Cardiac muscle cell (in vitro differentiated cells and primary cell): ENCODE results near the gene CLPX. TPM values are rescaled to one million over a fixed set of nuclear protein-coding genes. Genes with fewer than 3 reads are reported as not detected.
"Not testable (repeated sequence)": the region's sequence is repeated elsewhere in the genome, so short reads cannot be mapped to it uniquely, and the experiment has no call there.

Experiments
- DNase-seq, 2 donors: peaks; one replicate each; pipeline versions ENCODE4 v3.0.0 to v3.0.0-alpha.2; 2010 to 2017; ENCODE audit warnings: low read depth in 1 of 2, low spot score in 1 of 2
- H3K27ac ChIP-seq: fragments of 200-600 bp; sonication (generic); 2 replicates; pipeline ENCODE4 v1.5.1; 2016
- H3K27me3 ChIP-seq: fragments of 200-600 bp; sonication (generic); 2 replicates; pipeline ENCODE4 v1.6.0; 2016; ENCODE audit warnings: control low read depth
- H3K36me3 ChIP-seq: fragments of 200-600 bp; sonication (generic); 2 replicates; pipeline ENCODE4 v1.5.1; 2016; ENCODE audit warnings: control low read depth
- H3K4me1 ChIP-seq: fragments of 200-600 bp; sonication (generic); 2 replicates; pipeline ENCODE4 v1.8.1; 2017; ENCODE audit warnings: low read depth, mild to moderate bottlenecking, mixed run types
- H3K4me3 ChIP-seq: fragments of 200-600 bp; sonication (generic); 2 replicates; pipeline ENCODE4 v1.5.1; 2016; ENCODE audit warnings: mild to moderate bottlenecking
- H3K9me3 ChIP-seq: fragments of 200-600 bp; sonication (generic); 2 replicates; pipeline ENCODE4 v1.5.1; 2017; ENCODE audit warnings: low read depth, mild to moderate bottlenecking, control low read depth
- polyA plus RNA-seq: library from polyadenylated mRNA; unstranded; fragments of >200 nt; fragmentation: Nextera tagmentation; extraction: Ambion mirVana; gene quantifications from 2 replicates; pipeline ENCODE4 v1.2.1, GENCODE V29; 2016
- total RNA-seq: library from RNA; depleted of rRNA; stranded (reverse); fragments of >200 nt; gene quantifications from 2 replicates; pipeline ENCODE4 v1.2.3, GENCODE V29; 2016
- TF ChIP-seq, protein P1 (sequence below): IDR thresholded peaks from 2 replicates; pipeline ENCODE4 v1.5.1; 2012; ENCODE audit warnings: low read depth, mild to moderate bottlenecking, low read length

Gene CLPX
- total and polyA plus RNA-seq, 2 experiments from 2014 or later = 31.2 to 55.2 TPM

DNA sequence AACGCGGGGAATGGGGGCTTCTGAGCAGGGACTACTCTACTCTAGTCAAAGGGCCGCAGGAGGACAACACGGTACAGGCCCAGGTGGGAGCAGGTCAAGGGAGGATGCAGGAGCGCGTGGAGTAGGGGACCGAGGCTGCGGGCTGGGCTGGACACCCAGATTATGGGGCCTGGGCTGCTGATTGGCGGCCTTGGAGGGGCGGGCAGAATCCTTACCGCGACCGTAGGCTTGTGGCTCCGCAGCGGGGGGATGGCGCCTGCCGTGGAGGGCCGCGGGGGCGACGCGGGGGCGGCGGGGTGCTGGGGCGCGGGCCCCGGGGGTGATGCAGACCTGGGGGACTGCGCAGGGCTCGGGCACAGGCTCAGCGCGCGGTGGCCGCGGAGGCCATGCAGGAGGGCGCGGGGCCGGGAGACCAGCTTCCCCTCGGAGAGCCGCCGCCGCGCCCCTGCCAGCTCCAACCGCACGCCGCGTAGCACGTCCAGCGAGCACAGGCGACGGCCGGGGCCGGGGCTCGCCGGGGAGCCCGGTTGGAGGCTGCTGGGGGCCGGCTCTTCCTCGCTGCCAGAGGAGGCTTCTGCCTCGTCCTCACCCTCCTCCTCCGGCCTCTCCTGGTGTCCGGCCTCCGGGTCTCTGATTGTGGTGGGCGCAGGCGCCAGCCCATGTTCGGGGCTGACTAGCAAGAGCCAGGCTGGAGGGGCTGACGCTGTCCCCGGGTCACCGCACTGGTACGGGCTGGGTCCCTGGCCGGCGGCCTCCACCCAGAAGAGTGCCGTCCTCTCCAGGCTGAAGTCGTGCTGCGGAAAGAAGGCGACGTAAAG is 83.0 kb downstream of the CLPX start:
- DNase-seq = no peak
- no peak overlapping the region for H3K27ac ChIP-seq
- no peaks in the 10 kb centered on the region for H3K9me3 ChIP-seq
- peaks cover 17% of the 10 kb centered on the region for H3K36me3 ChIP-seq
- TF ChIP-seq, protein P1, sequence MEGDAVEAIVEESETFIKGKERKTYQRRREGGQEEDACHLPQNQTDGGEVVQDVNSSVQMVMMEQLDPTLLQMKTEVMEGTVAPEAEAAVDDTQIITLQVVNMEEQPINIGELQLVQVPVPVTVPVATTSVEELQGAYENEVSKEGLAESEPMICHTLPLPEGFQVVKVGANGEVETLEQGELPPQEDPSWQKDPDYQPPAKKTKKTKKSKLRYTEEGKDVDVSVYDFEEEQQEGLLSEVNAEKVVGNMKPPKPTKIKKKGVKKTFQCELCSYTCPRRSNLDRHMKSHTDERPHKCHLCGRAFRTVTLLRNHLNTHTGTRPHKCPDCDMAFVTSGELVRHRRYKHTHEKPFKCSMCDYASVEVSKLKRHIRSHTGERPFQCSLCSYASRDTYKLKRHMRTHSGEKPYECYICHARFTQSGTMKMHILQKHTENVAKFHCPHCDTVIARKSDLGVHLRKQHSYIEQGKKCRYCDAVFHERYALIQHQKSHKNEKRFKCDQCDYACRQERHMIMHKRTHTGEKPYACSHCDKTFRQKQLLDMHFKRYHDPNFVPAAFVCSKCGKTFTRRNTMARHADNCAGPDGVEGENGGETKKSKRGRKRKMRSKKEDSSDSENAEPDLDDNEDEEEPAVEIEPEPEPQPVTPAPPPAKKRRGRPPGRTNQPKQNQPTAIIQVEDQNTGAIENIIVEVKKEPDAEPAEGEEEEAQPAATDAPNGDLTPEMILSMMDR = no peak
- no peak overlapping the region for H3K4me3 ChIP-seq
- no peaks in the 10 kb centered on the region for H3K4me1 ChIP-seq
- H3K27me3 ChIP-seq = peaks cover 9% of the 10 kb centered on the region

DNA sequence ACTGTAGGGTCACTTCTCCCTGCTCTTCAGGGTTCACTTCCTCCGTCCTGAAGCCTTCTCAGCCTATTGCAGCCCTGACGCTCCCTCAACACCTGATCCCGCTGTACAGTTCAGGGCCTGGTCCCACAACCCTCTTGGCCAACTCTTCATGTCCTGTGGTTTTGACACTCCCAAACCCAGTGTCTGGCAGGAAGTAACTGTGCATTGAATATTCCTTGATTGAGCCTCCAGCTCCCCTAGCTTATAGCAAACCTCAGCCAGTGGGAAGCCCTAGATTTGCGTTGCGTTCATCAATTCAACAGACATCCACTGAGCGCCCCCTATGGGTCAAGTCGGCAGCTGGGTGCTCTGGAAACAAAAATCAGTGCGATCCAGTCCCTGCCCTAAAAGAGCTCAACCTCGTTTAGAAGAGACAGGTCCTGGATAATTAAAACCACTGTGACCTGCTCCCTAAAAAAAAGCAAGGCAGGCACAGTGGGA is 83.7 kb downstream of the CLPX start:
- Histone ChIP-seq H3K27me3 (peaks cover 9% of the 10 kb centered on the region), H3K36me3 (peaks cover 17% of the 10 kb centered on the region), H3K4me3 (no peak overlapping the region), H3K4me1 (no peaks in the 10 kb centered on the region), H3K27ac (no peak overlapping the region), H3K9me3 (no peaks in the 10 kb centered on the region)
- DNase-seq = peak; percentile 82 to 89
- TF ChIP-seq, protein P1 = peak; percentile 89

DNA sequence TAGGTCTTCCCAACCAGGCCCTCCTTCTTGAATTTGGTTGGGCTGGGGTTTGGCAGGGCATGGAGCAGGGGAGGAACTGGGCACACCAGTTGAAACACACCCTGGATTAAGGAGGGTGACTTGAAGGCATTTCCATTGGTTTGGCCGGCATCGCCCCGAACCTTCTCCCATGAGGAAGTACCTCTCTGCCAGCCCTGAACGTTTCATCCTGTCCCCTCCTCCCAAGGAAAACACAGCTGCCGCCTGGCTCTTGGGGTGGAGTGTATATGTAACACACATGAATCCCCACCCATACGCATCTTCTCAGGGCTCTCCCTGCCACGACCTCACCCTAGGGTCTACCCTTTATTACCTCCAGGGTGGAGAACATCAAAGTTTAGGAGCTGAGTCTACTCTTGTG is 84.7 kb downstream of the CLPX start:
- Histone ChIP-seq H3K27ac (no peak overlapping the region), H3K4me3 (no peak overlapping the region), H3K9me3 (no peaks in the 10 kb centered on the region), H3K36me3 (peaks cover 12% of the 10 kb centered on the region), H3K27me3 (peaks cover 9% of the 10 kb centered on the region), H3K4me1 (no peaks in the 10 kb centered on the region)
- DNase-seq = no peak
- TF ChIP-seq, protein P1 = no peak

DNA sequence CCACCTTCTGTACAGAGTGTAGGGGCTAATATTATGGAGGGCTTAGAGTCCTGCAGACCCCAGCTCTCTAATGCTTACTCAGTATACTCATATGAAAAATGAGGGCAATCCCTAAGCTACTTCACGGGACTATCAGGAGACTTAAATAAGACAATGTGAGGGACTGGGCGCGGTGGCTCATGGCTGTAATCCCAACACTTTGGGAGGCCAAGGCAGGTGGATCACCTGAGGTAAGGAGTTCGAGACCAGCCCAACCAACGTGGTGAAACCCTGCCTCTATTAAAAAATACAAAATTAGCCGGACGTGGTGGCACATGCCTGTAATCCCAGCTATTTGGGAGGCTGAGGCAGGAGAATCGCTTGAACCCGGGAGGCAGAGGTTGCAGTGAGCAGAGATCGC is 85.3 kb downstream of the CLPX start:
- not testable (repeated sequence) for H3K4me1 ChIP-seq, H3K27ac ChIP-seq, DNase-seq, H3K4me3 ChIP-seq, H3K9me3 ChIP-seq, H3K27me3 ChIP-seq
- H3K36me3 ChIP-seq = peaks cover 12% of the 10 kb centered on the region

DNA sequence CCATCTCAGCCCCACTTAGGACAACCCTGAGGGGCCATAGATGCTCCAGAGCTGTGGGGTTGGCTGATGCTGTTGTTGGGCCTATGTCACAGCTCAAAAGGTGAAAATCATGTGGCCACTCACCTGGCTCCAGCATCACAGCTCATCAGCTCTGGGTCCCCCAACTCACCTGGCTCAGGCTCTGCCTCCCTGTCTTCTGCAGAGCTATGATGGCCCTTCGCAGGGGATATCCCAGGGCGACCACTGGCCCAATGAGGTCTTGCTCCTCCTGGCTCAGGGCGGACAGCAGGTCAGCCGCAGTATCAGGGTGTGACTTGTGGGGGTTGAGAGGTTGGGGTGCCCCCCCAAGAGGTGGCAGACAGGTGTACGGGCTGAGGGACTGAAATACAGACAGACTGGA is 85.8 kb downstream of the CLPX start:
- Histone ChIP-seq H3K36me3 (peaks cover 12% of the 10 kb centered on the region), H3K27me3 (peaks cover 9% of the 10 kb centered on the region), H3K4me3 (no peak overlapping the region), H3K27ac (no peak overlapping the region), H3K9me3 (no peaks in the 10 kb centered on the region), H3K4me1 (no peaks in the 10 kb centered on the region)
- TF ChIP-seq, protein P1 = no peak
- DNase-seq = no peak

Other genes starting within 250 kb of the CLPX start
- 84.3 and 97.9 TPM in 2 replicates for gene SPG21, start 195.4 kb downstream of the CLPX start, total RNA-seq
- 136 and 157 TPM in 2 replicates for gene SPG21, start 195.4 kb downstream of the CLPX start, polyA plus RNA-seq
- gene MTFMT, start 155.7 kb downstream of the CLPX start, total RNA-seq = 51.8 and 53.5 TPM in 2 replicates
- 26.6 and 31.8 TPM in 2 replicates for gene MTFMT, start 155.7 kb downstream of the CLPX start, polyA plus RNA-seq
- gene SLC51B, start 140.0 kb downstream of the CLPX start, total RNA-seq = not detected in 2 replicates
- not detected in 2 replicates for gene SLC51B, start 140.0 kb downstream of the CLPX start, polyA plus RNA-seq
- gene RASL12, start 117.4 kb downstream of the CLPX start, total RNA-seq = 7.0 and 38.2 TPM in 2 replicates
- 4.0 and 28.4 TPM in 2 replicates for gene RASL12, start 117.4 kb downstream of the CLPX start, polyA plus RNA-seq
- 3.3 and 5.0 TPM in 2 replicates for gene KBTBD13, start 108.6 kb downstream of the CLPX start, total RNA-seq
- gene KBTBD13, start 108.6 kb downstream of the CLPX start, polyA plus RNA-seq = 4.8 and 5.0 TPM in 2 replicates
- gene UBAP1L, start 70.1 kb downstream of the CLPX start, total RNA-seq = 3.7 and 5.1 TPM in 2 replicates
- gene UBAP1L, start 70.1 kb downstream of the CLPX start, polyA plus RNA-seq = 1.6 and 2.7 TPM in 2 replicates
- 21.5 and 35.5 TPM in 2 replicates for gene PDCD7, start 51.5 kb downstream of the CLPX start, total RNA-seq
- 18.7 and 28.4 TPM in 2 replicates for gene PDCD7, start 51.5 kb downstream of the CLPX start, polyA plus RNA-seq
- 0.32 and 1.0 TPM in 2 replicates for gene CILP, start 26.1 kb upstream of the CLPX start, total RNA-seq
- 0.29 and 0.50 TPM in 2 replicates for gene CILP, start 26.1 kb upstream of the CLPX start, polyA plus RNA-seq
- gene PARP16, start 101.5 kb upstream of the CLPX start, total RNA-seq = 13.3 and 14.2 TPM in 2 replicates
- 16.9 and 24.4 TPM in 2 replicates for gene PARP16, start 101.5 kb upstream of the CLPX start, polyA plus RNA-seq
- gene RNU5A-1, start 110.7 kb upstream of the CLPX start, total RNA-seq = not detected in 2 replicates
- not detected in 2 replicates for gene RNU5A-1, start 110.7 kb upstream of the CLPX start, polyA plus RNA-seq
- gene RNU5B-1, start 119.3 kb upstream of the CLPX start, total RNA-seq = not detected in 2 replicates
- not detected in 2 replicates for gene RNU5B-1, start 119.3 kb upstream of the CLPX start, polyA plus RNA-seq
- 41.9 and 54.6 TPM in 2 replicates for gene IGDCC3, start 192.7 kb upstream of the CLPX start, total RNA-seq
- 41.1 and 52.4 TPM in 2 replicates for gene IGDCC3, start 192.7 kb upstream of the CLPX start, polyA plus RNA-seq
- gene IGDCC4, start 237.6 kb upstream of the CLPX start, total RNA-seq = 5.2 and 7.1 TPM in 2 replicates
- 4.5 and 5.8 TPM in 2 replicates for gene IGDCC4, start 237.6 kb upstream of the CLPX start, polyA plus RNA-seq